GM21423 (cell line): ENCODE results near the gene TOB1.

Experiments used
- ATAC-seq: cut with Tn5 transposase; IDR thresholded peaks from one replicate; pipeline ENCODE4 v1.9.1; 2021; ENCODE audit warnings: mild to moderate bottlenecking, moderate library complexity; ENCODE audit not compliant: unreplicated experiment

TOB1 gene

DNA sequence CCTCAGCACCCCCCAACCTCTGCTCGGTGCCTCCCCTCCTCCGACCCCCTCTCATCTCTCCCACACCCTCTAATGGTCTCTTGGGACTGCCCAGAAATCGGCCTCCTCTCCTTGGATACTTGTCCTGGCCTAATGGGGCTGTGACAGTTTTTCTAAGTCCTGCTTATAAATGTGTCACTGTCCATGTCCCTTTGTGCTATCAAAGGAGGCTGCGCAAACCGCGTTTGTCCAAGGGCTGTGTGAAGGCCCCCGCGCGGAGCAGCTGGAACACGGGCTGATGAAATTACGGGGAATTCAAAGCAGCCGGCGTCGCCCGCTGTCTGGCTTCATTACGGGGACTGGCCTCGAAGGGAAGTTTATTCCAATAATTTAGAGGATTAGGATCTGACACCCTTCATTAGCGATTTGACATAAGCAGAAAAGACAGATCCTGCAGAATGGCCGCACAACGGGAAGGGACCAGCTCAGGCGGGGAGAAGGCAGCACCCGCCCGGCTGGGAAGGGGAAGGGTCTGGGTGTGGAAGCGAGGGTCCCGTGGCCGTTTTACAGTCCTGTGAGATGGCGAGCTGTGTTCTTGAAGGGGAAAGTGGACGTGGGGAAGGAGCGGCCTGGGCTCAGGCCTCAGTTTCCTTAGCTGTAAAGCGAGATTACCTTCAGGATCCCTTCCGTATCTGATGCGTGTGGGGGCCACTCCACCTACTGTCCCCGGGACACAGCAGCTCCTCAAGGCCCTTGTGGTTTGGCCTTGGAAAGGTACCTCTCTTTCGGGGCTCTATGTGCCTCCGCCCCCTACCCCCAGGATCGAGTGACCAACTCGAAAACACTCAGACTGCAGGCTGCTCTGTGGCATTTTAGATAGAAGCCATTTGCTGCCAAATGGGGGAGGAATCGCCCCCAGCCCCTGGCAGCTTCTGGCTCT is 32.4 kb downstream of the TOB1 start:
- no peak for ATAC-seq

GRCh38 chr17:50832864-50833381 is 33.2 kb downstream of the TOB1 start:
- ATAC-seq: no peak

- ATAC-seq: no peak
Observed at GRCh38 chr17:50832267-50832863, 33.8 kb downstream of the TOB1 start.

DNA sequence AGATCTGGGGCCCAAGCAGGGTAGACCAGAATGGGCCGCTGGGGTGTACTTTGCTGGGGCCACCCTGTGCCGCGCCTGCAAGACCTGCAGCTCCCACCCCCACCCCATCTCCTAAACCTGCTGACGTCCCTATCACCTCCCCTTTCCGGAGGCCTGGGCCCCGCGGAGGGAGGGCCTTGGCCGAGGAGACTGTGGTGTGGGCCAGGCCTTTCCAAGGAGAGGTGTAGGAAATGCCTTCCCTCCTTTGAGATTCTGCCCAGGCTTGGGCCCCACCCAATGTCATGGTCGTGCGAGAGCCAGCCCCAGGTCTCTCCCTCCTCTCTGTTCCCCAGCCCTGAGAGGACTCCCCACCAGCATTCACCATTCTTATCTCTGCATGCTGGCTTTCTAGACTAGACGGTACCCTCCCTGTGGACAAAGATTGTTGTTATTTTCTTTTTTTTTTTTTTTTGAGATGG is 34.7 kb downstream of the TOB1 start:
- no peak for ATAC-seq

DNA sequence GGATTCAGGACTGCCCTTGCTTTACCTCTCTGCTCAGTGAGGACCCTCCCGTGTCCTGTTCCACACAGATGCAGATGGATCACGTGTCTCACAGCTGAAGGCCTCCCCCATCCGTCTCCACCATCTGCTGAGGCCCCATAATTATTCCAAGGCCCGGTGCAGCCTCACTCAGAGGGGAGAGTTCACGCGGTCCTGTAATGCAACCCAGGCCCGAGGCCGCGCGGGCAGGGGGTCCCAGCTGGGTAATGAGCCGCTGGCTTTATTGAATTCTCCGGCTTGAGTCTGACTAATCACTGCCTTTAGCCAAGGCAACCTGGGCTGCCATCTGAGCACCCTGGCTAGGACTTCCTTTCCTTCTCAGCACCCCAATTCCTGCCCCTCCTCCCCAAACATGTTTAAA is 35.2 kb downstream of the TOB1 start:
- ATAC-seq: no peak

DNA sequence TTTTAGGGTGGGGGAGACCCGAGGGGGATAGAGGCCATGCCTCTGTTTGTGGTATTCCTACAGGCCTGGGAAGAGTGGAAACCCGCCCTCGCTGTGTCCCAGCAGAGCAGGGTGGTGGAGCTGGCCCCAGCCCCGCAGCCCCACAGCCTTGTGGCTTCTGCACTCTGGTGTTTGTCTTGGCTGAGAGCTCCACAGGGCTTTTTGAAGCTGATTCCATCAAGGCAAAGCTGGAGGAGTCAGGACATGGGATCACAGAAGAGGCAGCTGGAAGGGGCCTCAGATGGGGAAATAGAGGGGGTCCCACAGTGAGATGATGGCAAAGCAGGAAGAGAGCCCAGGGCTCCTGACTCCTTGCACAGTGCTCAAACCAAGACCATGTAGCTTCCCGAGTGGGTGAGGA is 35.8 kb downstream of the TOB1 start:
- ATAC-seq: no peak

DNA sequence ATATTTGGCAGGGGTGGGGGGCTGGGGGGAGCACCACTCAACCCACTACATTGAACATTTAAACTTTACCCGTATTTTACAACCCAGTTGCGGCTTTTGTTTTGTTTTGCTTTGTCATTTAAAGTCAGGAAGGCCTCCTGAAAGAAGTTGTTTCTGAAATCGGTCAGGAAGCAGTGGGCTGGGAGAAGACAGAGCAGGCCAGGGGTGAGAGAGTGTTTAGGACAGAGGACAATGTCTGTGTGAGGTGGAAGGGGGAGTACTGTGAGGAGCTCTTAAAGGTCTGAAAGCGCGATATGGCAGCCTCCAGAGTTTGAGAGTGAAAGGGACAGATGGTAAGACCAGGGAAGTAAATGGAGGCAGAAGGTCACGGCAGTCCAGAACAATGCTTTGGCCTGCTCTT is 36.8 kb downstream of the TOB1 start:
- ATAC-seq: no peak

DNA sequence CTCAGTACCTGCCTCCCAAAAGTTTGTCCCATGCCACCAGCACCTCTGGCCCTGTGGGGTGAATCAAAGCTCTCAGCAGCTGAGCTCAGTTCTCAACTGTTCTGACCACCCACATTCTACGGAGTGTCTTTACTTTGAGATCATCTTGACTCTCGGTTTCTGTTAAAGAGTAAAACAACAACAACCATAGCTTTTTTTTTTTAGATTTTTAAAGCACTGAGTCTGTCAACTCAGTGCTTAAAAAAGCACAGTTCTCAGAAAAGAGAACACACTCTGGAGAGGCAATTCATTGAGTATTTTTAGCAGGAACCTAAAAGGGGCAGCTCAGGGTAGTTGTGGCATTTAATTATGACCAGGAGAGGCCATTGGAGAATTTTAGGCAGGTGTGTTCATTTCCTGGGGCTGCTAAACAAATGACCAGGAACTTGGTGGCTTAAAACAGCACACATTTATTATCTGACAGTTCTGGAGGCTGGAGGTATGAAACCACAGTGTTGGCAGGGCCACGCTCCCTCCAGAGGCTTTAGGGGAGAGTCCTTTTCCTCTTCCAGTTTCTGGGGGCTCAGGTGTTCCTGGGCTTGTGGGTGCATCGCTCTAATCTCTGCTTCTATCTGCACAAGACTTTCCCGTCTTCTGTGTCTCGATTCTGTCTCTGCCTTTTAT is 37.5 kb downstream of the TOB1 start:
- ATAC-seq: no peak

DNA sequence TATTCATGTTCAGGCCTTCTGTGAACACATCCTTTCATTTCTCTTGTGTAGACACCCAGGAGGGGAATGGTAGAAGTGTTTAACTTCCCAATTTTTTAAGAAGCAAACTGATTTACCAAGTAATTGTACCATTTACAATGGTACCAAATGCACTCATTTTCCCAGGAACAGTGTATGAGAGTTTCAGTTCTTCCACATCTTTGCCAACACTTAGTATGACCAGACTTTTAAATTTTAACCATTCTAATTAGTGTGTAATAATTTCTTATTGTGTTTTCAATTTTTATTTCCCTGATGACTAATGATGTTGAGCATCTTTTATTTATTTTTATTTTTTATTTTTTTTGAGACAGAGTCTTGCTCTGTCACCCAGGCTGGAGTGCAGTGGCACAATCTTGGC is 41.0 kb downstream of the TOB1 start:
- no peak for ATAC-seq

DNA sequence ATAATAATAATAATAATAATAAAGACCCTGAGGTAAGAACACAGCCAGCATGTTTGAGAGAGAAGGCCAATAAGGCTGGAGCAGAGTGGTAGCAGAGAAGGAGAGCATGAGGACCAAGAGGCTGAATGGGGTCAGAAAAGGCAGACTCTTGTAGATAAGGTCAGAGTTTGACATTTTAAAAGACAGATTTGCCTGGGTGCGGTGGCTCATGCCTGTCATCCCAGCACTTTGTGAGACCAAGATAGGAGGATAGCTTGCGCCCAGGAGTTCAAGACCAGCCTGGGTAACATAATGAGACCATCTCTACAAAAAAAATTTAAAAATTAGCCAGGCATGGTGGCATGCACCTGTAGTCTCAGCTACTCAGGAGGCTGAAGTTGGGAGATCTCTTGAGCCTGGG is 41.7 kb downstream of the TOB1 start:
- ATAC-seq: no peak

DNA sequence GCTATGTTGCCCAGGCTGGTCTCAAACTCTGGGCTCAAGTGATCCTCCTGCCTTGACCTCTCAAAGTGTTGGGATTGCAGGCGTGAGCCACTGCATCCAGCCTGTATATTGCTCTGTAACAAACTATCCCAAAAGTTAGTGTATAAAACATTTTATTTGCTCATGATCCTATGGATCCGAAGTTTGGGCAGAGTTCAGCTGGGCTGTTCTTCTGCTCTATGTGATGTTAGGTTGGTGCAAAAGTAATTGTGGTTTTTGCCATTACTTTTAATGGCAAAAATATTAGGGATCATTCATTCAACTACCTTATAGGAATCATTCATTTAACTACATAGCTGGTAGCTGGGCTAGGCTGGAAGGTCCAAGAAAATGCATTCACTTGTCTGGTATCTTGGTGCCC is 43.6 kb downstream of the TOB1 start:
- ATAC-seq: no peak

DNA sequence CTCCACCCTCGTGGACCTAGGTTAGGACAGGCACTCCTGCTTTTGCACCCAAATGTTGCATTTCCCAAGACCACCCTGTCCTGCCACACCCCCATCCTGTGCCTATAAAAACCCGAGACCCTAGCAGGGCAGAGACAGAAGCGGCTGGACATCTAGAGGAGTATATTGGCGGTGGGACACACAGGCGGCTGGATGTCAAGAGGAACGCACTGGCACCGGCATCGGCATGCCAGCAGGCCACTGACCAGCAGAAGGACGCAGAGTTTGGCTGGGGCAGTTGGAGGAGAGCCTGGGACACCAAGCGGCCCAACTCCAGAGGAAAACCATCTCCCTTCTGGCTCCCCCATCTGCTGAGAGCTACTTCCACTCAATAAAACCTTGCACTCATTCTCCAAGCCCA is 45.5 kb downstream of the TOB1 start:
- ATAC-seq: no peak

GRCh38 chr17:50818921-50819657 is 47.1 kb downstream of the TOB1 start:
- no peak for ATAC-seq

GRCh38 chr17:50818261-50818660 is 47.9 kb downstream of the TOB1 start:
- no peak for ATAC-seq

DNA sequence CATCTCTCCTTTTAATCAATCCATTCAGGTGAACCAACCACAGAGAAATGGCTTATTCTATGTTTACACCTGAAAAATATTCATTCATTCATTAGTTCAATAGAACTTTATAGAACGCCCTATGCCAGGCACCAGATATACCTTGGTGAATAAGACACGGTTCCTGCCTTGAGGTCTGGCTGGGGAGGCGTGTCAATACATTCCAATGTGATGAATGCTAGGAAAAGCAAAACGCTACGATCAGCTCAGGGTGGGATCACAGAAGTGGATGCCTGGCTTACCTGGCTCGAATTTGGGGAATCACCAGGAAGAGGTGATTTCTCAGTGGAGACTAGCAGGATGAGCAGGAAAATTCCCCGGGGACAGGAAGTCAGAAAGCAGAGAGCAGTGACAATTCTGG is 48.3 kb downstream of the TOB1 start:
- ATAC-seq: no peak

DNA sequence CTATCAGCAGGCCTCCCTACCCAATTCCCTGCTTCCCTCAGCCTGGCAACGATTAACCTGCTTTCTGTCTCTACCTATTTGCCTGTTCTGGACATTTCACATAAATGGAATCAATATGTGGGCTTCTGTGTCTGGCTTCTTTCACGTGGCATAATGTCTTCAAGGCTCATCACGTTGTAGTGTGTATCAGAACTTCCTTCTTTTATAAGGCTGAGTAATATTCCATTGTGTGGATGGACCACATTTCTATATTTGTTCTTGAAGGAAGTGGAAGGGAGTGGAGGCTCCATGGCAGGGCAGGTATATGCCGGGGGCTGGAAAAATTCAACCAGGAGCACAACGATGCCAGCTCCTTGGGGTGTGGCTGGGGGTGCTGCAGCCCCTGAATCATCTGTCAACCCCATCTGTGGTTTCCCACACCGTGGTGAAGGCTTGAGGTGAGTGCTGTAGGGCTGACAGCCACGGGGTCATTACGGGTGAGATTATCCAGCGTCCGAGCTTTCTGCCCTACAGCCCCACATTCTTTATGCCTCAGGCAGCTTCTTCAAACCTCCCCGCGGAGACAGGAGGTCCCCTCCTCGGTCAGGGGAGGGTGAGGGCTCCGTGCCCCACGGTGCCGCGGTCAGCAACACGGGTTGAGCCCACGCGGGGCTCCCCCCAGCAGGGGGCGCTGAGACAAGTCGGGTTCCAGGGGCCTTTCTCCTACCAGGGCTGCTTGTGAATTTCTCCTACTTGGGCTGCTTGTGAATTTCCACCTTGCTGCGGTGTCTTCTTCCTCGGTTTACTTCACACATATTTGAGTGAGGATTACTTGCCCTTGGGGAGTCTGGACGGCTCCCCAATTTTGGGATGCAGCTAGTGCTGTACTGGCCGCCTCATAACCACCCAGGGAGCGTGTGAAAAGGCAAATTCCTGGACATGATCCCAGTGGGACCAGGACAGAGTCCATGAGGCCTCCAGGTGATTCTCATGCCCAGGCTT is 49.1 kb downstream of the TOB1 start:
- no peak for ATAC-seq

DNA sequence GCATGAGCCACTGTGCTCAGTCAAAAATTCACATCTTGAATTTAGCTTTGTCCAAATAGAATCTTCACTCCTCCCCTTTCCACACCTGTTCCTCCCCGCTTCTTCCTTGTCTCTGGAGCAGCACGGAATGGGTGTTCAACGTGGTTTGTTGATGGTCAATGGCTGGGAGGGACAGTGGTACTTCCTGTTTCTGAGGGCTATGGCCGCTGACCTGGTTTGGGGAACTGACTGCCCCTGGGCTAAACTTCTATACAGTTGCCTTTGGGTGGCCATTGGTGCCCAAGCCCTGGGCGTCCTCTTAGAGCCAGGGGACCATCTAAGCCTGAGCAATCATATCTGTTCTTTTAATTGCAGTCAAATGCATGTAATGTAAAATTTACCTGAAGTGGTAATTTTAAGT is 49.9 kb downstream of the TOB1 start:
- no peak for ATAC-seq

- no peak for ATAC-seq
Observed at GRCh38 chr17:50815400-50815799, 50.8 kb downstream of the TOB1 start.

DNA sequence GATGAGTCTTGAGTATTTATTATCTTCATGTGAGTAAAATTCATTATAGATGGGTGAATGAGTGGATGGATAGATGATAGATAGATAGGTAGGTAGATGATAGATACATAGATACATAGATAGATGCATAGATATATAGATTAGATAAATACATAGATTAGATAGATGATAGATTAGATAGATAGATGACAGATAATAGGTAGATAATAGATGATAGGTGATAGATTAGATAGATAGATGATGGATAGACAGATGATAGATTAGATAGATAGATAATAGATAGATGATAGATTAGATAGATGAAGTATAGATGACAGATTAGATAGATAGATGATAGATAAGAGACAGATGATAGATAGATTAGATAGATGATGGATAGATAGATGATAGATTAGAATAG is 52.6 kb downstream of the TOB1 start:
- ATAC-seq: no peak
